HepG2 (cell line): ENCODE measurements around the gene FGF7.
"Not testable (repeated sequence)": the region's sequence is repeated elsewhere in the genome, so short reads cannot be mapped to it uniquely, and the experiment has no call there.

ENCODE experiments used
- BHLHE40 ChIP-seq: IDR thresholded peaks from 2 replicates; pipeline ENCODE4 v1.6.1; 2011; ENCODE audit warnings: low read length, improper control_type of control experiment
- EP300 ChIP-seq, 3 experiments: sonication (generic) in 1 of 3; formaldehyde crosslinking in 1 of 3; IDR thresholded peaks; 2 replicates each; pipeline versions ENCODE4 v1.5.1 to v1.6.1; 2011 to 2020; ENCODE audit warnings: low read depth in 2 of 3, low read length in 2 of 3, borderline replicate concordance in 1 of 3, improper control_type of control experiment in 1 of 3, mild to moderate bottlenecking in 1 of 3, missing genetic modification reagents in 1 of 3, moderate library complexity in 1 of 3
- ETS1 ChIP-seq: sonication (generic); formaldehyde crosslinking; IDR thresholded peaks from 2 replicates; pipeline ENCODE4 v1.4.0; 2020; ENCODE audit warnings: missing genetic modification reagents
- HNRNPLL ChIP-seq: fragments of 200-400 bp; formaldehyde crosslinking; IDR thresholded peaks from 2 replicates; pipeline ENCODE4 v1.6.1; 2017; ENCODE audit warnings: mild to moderate bottlenecking, low read depth, low read length; ENCODE audit not compliant: poor library complexity, severe bottlenecking
- MXD4 ChIP-seq: IDR thresholded peaks from 2 replicates; pipeline ENCODE4 v1.6.1; 2016; ENCODE audit warnings: mild to moderate bottlenecking, missing biosample characterization, missing genetic modification reagents
- RFX5 ChIP-seq: IDR thresholded peaks from 2 replicates; pipeline ENCODE4 v1.6.1; 2011; ENCODE audit warnings: low read depth, low read length, improper control_type of control experiment
- THAP11 ChIP-seq: IDR thresholded peaks from 2 replicates; pipeline ENCODE4 v1.6.1; 2016; ENCODE audit warnings: missing biosample characterization, missing genetic modification reagents
- ZNF367 ChIP-seq: sonication (generic); formaldehyde crosslinking; IDR thresholded peaks from 2 replicates; pipeline ENCODE4 v1.4.0; 2020; ENCODE audit warnings: missing genetic modification reagents, borderline replicate concordance
- ZNF451 ChIP-seq: sonication (generic); formaldehyde crosslinking; IDR thresholded peaks from 2 replicates; pipeline ENCODE4 v1.5.0; 2020; ENCODE audit warnings: mild to moderate bottlenecking, missing genetic modification reagents

- not testable (repeated sequence) for TF ChIP-seq MXD4 (CRISPR knock-in tag); ZNF367; RFX5; HNRNPLL; BHLHE40; ZNF451 (CRISPR knock-in tag); THAP11 (CRISPR knock-in tag); ETS1 (CRISPR knock-in tag); EP300 (IDR thresholded peaks at IDR 0.05; ENCODE audit: low read depth in 2 of 2, low read length in 2 of 2); EP300 (CRISPR knock-in tag; IDR thresholded peaks at IDR 0.05; ENCODE audit: borderline replicate concordance)
These were observed 55.0 kb downstream of the FGF7 start for GRCh38 chr15:49478021-49478420.
